Mesenchymal stem cell (in vitro differentiated cells and primary cell): ENCODE measurements around the gene SNRNP25. TPM values are rescaled to one million over a fixed set of nuclear protein-coding genes. Genes with fewer than 3 reads are reported as not detected.
A peak's percentile ranks its signal among the peaks of the same experiment; 100 is the strongest.
"Not testable (repeated sequence)": the region's sequence is repeated elsewhere in the genome, so short reads cannot be mapped to it uniquely, and the experiment has no call there.

Experiments used
- DNase-seq: peaks from one replicate; pipeline ENCODE4 v3.0.0-alpha.2; 2013
- H2AFZ ChIP-seq: one replicate; pipeline ENCODE4 v1.6.1; 2013; ENCODE audit warnings: low read depth, mild to moderate bottlenecking, control low read depth, inconsistent platforms, low read length, moderate library complexity
- H2AK5ac ChIP-seq: 2 replicates; pipeline ENCODE4 v1.6.1; 2013; ENCODE audit warnings: low read length, moderate library complexity, mild to moderate bottlenecking, inconsistent platforms; ENCODE audit not compliant: severe bottlenecking
- H2BK120ac ChIP-seq: one replicate; pipeline ENCODE4 v1.6.1; 2013; ENCODE audit warnings: low read depth, mild to moderate bottlenecking, inconsistent platforms, low read length, moderate library complexity
- H2BK12ac ChIP-seq, 2 experiments: one replicate each; pipeline ENCODE4 v1.6.1; 2013; ENCODE audit warnings: inconsistent platforms in 2 of 2, low read length in 2 of 2, mild to moderate bottlenecking in 2 of 2, moderate library complexity in 2 of 2, control low read depth in 1 of 2
- H2BK15ac ChIP-seq: one replicate; pipeline ENCODE4 v1.6.1; 2013; ENCODE audit warnings: mild to moderate bottlenecking, low read depth, inconsistent platforms; ENCODE audit not compliant: poor library complexity, severe bottlenecking
- H2BK5ac ChIP-seq: 2 replicates; pipeline ENCODE4 v1.6.1; 2013; ENCODE audit warnings: low read depth, mild to moderate bottlenecking, low read length, control low read depth, inconsistent platforms; ENCODE audit not compliant: poor library complexity, severe bottlenecking
- H3K14ac ChIP-seq, 2 experiments: one replicate each; pipeline ENCODE4 v1.6.1; 2013; ENCODE audit warnings: inconsistent platforms in 2 of 2, low read length in 2 of 2, control low read depth in 1 of 2, mild to moderate bottlenecking in 1 of 2, moderate library complexity in 1 of 2
- H3K18ac ChIP-seq, 2 experiments: one replicate each; pipeline ENCODE4 v1.6.1; 2013; ENCODE audit warnings: inconsistent platforms in 2 of 2, low read length in 2 of 2, control low read depth in 1 of 2, low read depth in 1 of 2, mild to moderate bottlenecking in 1 of 2
- H3K23ac ChIP-seq, 2 experiments: one replicate each; pipeline ENCODE4 v1.6.1; 2013; ENCODE audit warnings: inconsistent platforms in 2 of 2, low read length in 2 of 2, mild to moderate bottlenecking in 2 of 2, moderate library complexity in 2 of 2, control low read depth in 1 of 2
- H3K27ac ChIP-seq: 2 replicates; pipeline ENCODE4 v1.5.1; 2013; ENCODE audit warnings: mild to moderate bottlenecking, moderate library complexity, low read length, control low read depth, inconsistent platforms; ENCODE audit not compliant: poor library complexity, severe bottlenecking
- H3K27me3 ChIP-seq, 2 experiments: 2 replicates each; pipeline versions ENCODE4 v1.6.1 to v1.7.0; 2013; ENCODE audit warnings: low read length in 2 of 2, mild to moderate bottlenecking in 2 of 2, moderate library complexity in 2 of 2, control low read depth in 1 of 2, inconsistent platforms in 1 of 2; ENCODE audit not compliant: control insufficient read depth in 1 of 2, insufficient read depth in 1 of 2
- H3K36me3 ChIP-seq, 2 experiments: 2 replicates each; pipeline versions ENCODE4 v1.6.1 to v1.7.0; 2013; ENCODE audit warnings: low read length in 2 of 2, control low read depth in 1 of 2, inconsistent platforms in 1 of 2, low read depth in 1 of 2, mild to moderate bottlenecking in 1 of 2; ENCODE audit not compliant: insufficient read depth in 2 of 2, control insufficient read depth in 1 of 2
- H3K4ac ChIP-seq, 2 experiments: one replicate each; pipeline ENCODE4 v1.6.1; 2013; ENCODE audit warnings: inconsistent platforms in 2 of 2, low read length in 2 of 2, mild to moderate bottlenecking in 2 of 2, moderate library complexity in 2 of 2, control low read depth in 1 of 2, low read depth in 1 of 2
- H3K4me1 ChIP-seq: 2 replicates; pipeline ENCODE4 v1.6.1; 2013; ENCODE audit warnings: low read depth, low read length, control low read depth; ENCODE audit not compliant: control insufficient read depth, insufficient read depth
- H3K4me2 ChIP-seq: 2 replicates; pipeline ENCODE4 v1.6.1; 2013; ENCODE audit warnings: low read length, mild to moderate bottlenecking, inconsistent platforms; ENCODE audit not compliant: poor library complexity, severe bottlenecking
- H3K4me3 ChIP-seq, 2 experiments: 2 replicates each; pipeline versions ENCODE4 v1.5.1 to v1.7.0; 2013; ENCODE audit warnings: low read length in 2 of 2, mild to moderate bottlenecking in 2 of 2, control low read depth in 1 of 2, low read depth in 1 of 2; ENCODE audit not compliant: insufficient read depth in 1 of 2
- H3K79me1 ChIP-seq: replicated peaks from 2 replicates; pipeline ENCODE4 v1.6.1; 2013; ENCODE audit warnings: mild to moderate bottlenecking, control low read depth, low read length, inconsistent platforms; ENCODE audit not compliant: poor library complexity, severe bottlenecking
- H3K9ac ChIP-seq: 2 replicates; pipeline ENCODE4 v1.7.0; 2013; ENCODE audit warnings: mild to moderate bottlenecking, low read length, moderate library complexity
- H3K9me3 ChIP-seq: 2 replicates; pipeline ENCODE4 v1.7.0; 2013; ENCODE audit warnings: mild to moderate bottlenecking, low read length; ENCODE audit not compliant: control insufficient read depth
- H4K8ac ChIP-seq: one replicate; pipeline ENCODE4 v1.6.1; 2013; ENCODE audit warnings: inconsistent platforms, mild to moderate bottlenecking, low read length, moderate library complexity
- H4K91ac ChIP-seq: one replicate; pipeline ENCODE4 v1.6.1; 2013; ENCODE audit warnings: mild to moderate bottlenecking, low read length, inconsistent platforms
- WGBS: methylation state at CpG from one replicate; pipeline ENCODE4 v1.1.7; 2013; ENCODE audit warnings: mixed read lengths; 5-methylcytosine and 5-hydroxymethylcytosine counted together
- polyA plus RNA-seq, 2 experiments: library from polyadenylated mRNA; stranded (reverse); fragments of 200-250 nt; gene quantifications; one replicate each; pipeline ENCODE4 v1.2.3, GENCODE V29; 2013

SNRNP25 gene
- polyA plus RNA-seq (2013, experiment 1 of 2), result 22.6 TPM
- 24.2 TPM for polyA plus RNA-seq (2013, experiment 2 of 2)

GRCh38 chr16:53346-54236 lies at the start of gene SNRNP25, which contains the start of gene POLR3K:
Gene SNRNP25 (plus strand): TSS chr16:53828. CDS start chr16:54017, 189 bp downstream.
Gene POLR3K (minus strand): TSS chr16:53608. CDS start chr16:53586, 22 bp downstream.
- peaks cover 16% of the 10 kb centered on the region for H3K79me1 ChIP-seq
- H2BK12ac ChIP-seq, result peak within 1 kb of the TSS in 1 of 2 experiments; percentile 21
- peak within 1 kb of the TSS; percentile 84 for H4K91ac ChIP-seq
- H3K4me3 ChIP-seq, result peak within 1 kb of the TSS; percentile 81 to 94
- H3K4me1 ChIP-seq, result peaks cover 6% of the 10 kb centered on the region
- H3K23ac ChIP-seq, result peak within 1 kb of the TSS in 1 of 2 experiments; percentile 34
- H3K18ac ChIP-seq, result peak within 1 kb of the TSS; percentile 59 to 90
- H3K27ac ChIP-seq, result peak within 1 kb of the TSS; percentile 64
- peak within 1 kb of the TSS; percentile 90 for H3K4me2 ChIP-seq
- peaks cover 43% of the 10 kb centered on the region in 2 experiments for H3K36me3 ChIP-seq
- peak within 1 kb of the TSS; percentile 54 for H2AFZ ChIP-seq
- peak; percentile 98 for DNase-seq
- H3K9ac ChIP-seq, result peak within 1 kb of the TSS; percentile 85
- no peaks in the 10 kb centered on the region for H3K27me3 ChIP-seq
- WGBS, result 2% methylated on average over 90 of the region's 91 CpGs
- no peaks in the 10 kb centered on the region for H3K9me3 ChIP-seq
- H2AK5ac ChIP-seq, result no peak within 1 kb of the TSS
- peak within 1 kb of the TSS; percentile 77 for H4K8ac ChIP-seq
- no peak within 1 kb of the TSS for H2BK5ac ChIP-seq
- peak within 1 kb of the TSS in 1 of 2 experiments; percentile 85 for H3K14ac ChIP-seq
- peak within 1 kb of the TSS; percentile 29 for H2BK120ac ChIP-seq
- no peak within 1 kb of the TSS for H2BK15ac ChIP-seq
- peak within 1 kb of the TSS in 1 of 2 experiments; percentile 54 for H3K4ac ChIP-seq

GRCh38 chr16:9903-10665 lies 43.5 kb upstream of the SNRNP25 start:
- Histone ChIP-seq H2BK12ac (no peak overlapping the region), H3K36me3 (no peaks in the 10 kb centered on the region), H3K4me2 (no peak overlapping the region), H2AK5ac (no peak overlapping the region), H2BK120ac (no peak overlapping the region), H3K27me3 (no peaks in the 10 kb centered on the region), H4K91ac (no peak overlapping the region), H3K23ac (no peak overlapping the region), H2AFZ (no peak overlapping the region), H3K27ac (no peak overlapping the region), H3K14ac (no peak overlapping the region), H3K79me1 (no peaks in the 10 kb centered on the region), H2BK5ac (no peak overlapping the region), H3K18ac (no peak overlapping the region), H3K9ac (no peak overlapping the region), H3K9me3 (no peaks in the 10 kb centered on the region), H3K4me1 (no peaks in the 10 kb centered on the region), H3K4ac (no peak overlapping the region), H4K8ac (no peak overlapping the region), H3K4me3 (no peak overlapping the region), H2BK15ac (no peak overlapping the region)
- WGBS, result 97% methylated on average over 32 of the region's 48 CpGs
- DNase-seq, result no peak

GRCh38 chr16:10772-11171 lies 42.9 kb upstream of the SNRNP25 start:
- not testable (repeated sequence) for H2BK120ac ChIP-seq, DNase-seq, H3K9ac ChIP-seq, H3K4me3 ChIP-seq, H4K8ac ChIP-seq, H4K91ac ChIP-seq, H3K18ac ChIP-seq, H2BK12ac ChIP-seq, H3K4me2 ChIP-seq, H2BK15ac ChIP-seq, H3K27me3 ChIP-seq, H3K9me3 ChIP-seq, H3K79me1 ChIP-seq, H3K27ac ChIP-seq, H3K4me1 ChIP-seq, H3K4ac ChIP-seq, H2AFZ ChIP-seq, H3K14ac ChIP-seq, H2BK5ac ChIP-seq, H3K36me3 ChIP-seq, H2AK5ac ChIP-seq, H3K23ac ChIP-seq
- WGBS, result no CpG with 5 or more reads among the region's 27 CpGs
